HEK293T (cell line): ENCODE results near the gene DHH.

Experiments used
- CTCF ChIA-PET: fragments of 350-600 bp; formaldehyde crosslinking; extraction: SDS; loops from one replicate; lab custom pipeline; 2021; ENCODE audit warnings: antibody characterized with exemption, inconsistent platforms; lab: Yijun Ruan, JAX
- POLR2A ChIA-PET: fragments of 350-600 bp; formaldehyde crosslinking; extraction: SDS; loops from one replicate; lab custom pipeline; 2020; ENCODE audit warnings: antibody characterized with exemption, inconsistent platforms; lab: Yijun Ruan, JAX
- DNase-seq: peaks from one replicate; pipeline ENCODE4 v3.0.0; 2012; ENCODE audit warnings: mixed read lengths; ENCODE audit errors: extremely low spot score
- ARNT ChIP-seq: fragments of 450-650 bp; IDR thresholded peaks from 2 replicates; pipeline ENCODE4 v1.6.1; 2017; ENCODE audit warnings: mild to moderate bottlenecking
- BHLHE40 ChIP-seq: fragments of 450-650 bp; IDR thresholded peaks from 2 replicates; pipeline ENCODE4 v1.6.1; 2016; ENCODE audit warnings: mild to moderate bottlenecking, moderate library complexity, borderline replicate concordance
- CTBP1 ChIP-seq: fragments of 450-650 bp; IDR thresholded peaks from 2 replicates; pipeline ENCODE4 v1.6.1; 2016; ENCODE audit warnings: borderline replicate concordance
- ELF4 ChIP-seq: fragments of 450-650 bp; IDR thresholded peaks from 2 replicates; pipeline ENCODE4 v1.6.1; 2017; ENCODE audit warnings: antibody characterized with exemption
- FOXA1 ChIP-seq: fragments of 450-650 bp; IDR thresholded peaks from 2 replicates; pipeline ENCODE4 v1.6.1; 2016; ENCODE audit warnings: mild to moderate bottlenecking
- FOXK2 ChIP-seq: fragments of 450-650 bp; IDR thresholded peaks from 2 replicates; pipeline ENCODE4 v1.6.1; 2016; ENCODE audit warnings: mild to moderate bottlenecking
- FOXM1 ChIP-seq: fragments of 450-650 bp; IDR thresholded peaks from 2 replicates; pipeline ENCODE4 v1.6.1; 2017; ENCODE audit warnings: mild to moderate bottlenecking, borderline replicate concordance
- HDGF ChIP-seq: fragments of 450-650 bp; IDR thresholded peaks from 2 replicates; pipeline ENCODE4 v1.6.1; 2017; ENCODE audit warnings: antibody characterized with exemption, borderline replicate concordance
- L3MBTL2 ChIP-seq: fragments of 450-650 bp; conservative IDR thresholded peaks from 2 replicates; pipeline ENCODE4 v1.6.1; 2016; ENCODE audit warnings: mild to moderate bottlenecking
- LEF1 ChIP-seq: fragments of 450-650 bp; IDR thresholded peaks from 2 replicates; pipeline ENCODE4 v1.6.1; 2017; ENCODE audit warnings: mild to moderate bottlenecking, borderline replicate concordance
- NFRKB ChIP-seq: fragments of 450-650 bp; IDR thresholded peaks from 2 replicates; pipeline ENCODE4 v1.6.1; 2016; ENCODE audit warnings: mild to moderate bottlenecking, moderate library complexity
- PKNOX1 ChIP-seq: fragments of 450-650 bp; IDR thresholded peaks from 2 replicates; pipeline ENCODE4 v1.6.1; 2016
- SP1 ChIP-seq: fragments of 450-650 bp; IDR thresholded peaks from 2 replicates; pipeline ENCODE4 v1.6.1; 2017
- SUZ12 ChIP-seq: fragments of 450-650 bp; IDR thresholded peaks from 2 replicates; pipeline ENCODE4 v1.6.1; 2016; ENCODE audit warnings: mild to moderate bottlenecking
- TARDBP ChIP-seq: fragments of 450-650 bp; IDR thresholded peaks from 2 replicates; pipeline ENCODE4 v1.6.1; 2016
- ZNF384 ChIP-seq: fragments of 450-650 bp; IDR thresholded peaks from 2 replicates; pipeline ENCODE4 v1.6.1; 2016

DHH gene

GRCh38 chr12:49055978-49056754 is 38.4 kb downstream of the DHH start:
- ChIA-PET CTCF (interaction anchor here (4.0 kb wide), 1 partner anchor 12 kb away, joined by 19 read pairs; no protein-coding TSS in a partner anchor), POLR2A (interaction anchor here (0.9 to 5.2 kb wide), 2 partner anchors 14 to 75 kb away, joined by 3 to 50 read pairs; partner anchors contain the start of genes RHEBL1 and TUBA1B)
- DNase-seq: peak; percentile 74
- TF ChIP-seq PKNOX1 (no peak), TARDBP (no peak), FOXK2 (no peak; the same call in 1 of the 2 replicates), FOXM1 (no peak), HDGF (no peak), BHLHE40 (no peak), L3MBTL2 (no peak), FOXA1 (no peak), SP1 (no peak)

- CTCF ChIA-PET: interaction anchor here (4.0 kb wide), 1 partner anchor 11 kb away, joined by 19 read pairs; no protein-coding TSS in a partner anchor
- TF ChIP-seq NFRKB (no peak), L3MBTL2 (no peak), LEF1 (no peak), FOXA1 (no peak), CTBP1 (no peak), SP1 (no peak), ARNT (no peak), BHLHE40 (no peak)
- POLR2A ChIA-PET: interaction anchor here (0.9 to 5.2 kb wide), 2 partner anchors 15 to 76 kb away, joined by 3 to 50 read pairs; partner anchors contain the start of genes RHEBL1 and TUBA1B
- no peak for DNase-seq
Observed at GRCh38 chr12:49055092-49055491, 39.5 kb downstream of the DHH start.

GRCh38 chr12:49054524-49054923 is 40.1 kb downstream of the DHH start:
- ChIA-PET CTCF (no interaction called here), POLR2A (interaction anchor here (5.2 kb wide), 1 partner anchor 77 kb away, joined by 50 read pairs; the partner anchor contains the start of gene TUBA1B)
- no peak for DNase-seq
- TF ChIP-seq HDGF (no peak), SUZ12 (no peak), TARDBP (no peak), FOXA1 (no peak), CTBP1 (no peak), ELF4 (no peak), SP1 (no peak), ARNT (no peak)

- TF ChIP-seq FOXA1: no peak
- no peak for TF ChIP-seq PKNOX1
- TF ChIP-seq ZNF384: no peak
- TF ChIP-seq FOXK2: no peak
- TF ChIP-seq CTBP1: no peak
- TF ChIP-seq ARNT: no peak
- TF ChIP-seq BHLHE40: no peak
- TF ChIP-seq ELF4: no peak
- no peak for TF ChIP-seq L3MBTL2
- no peak for TF ChIP-seq FOXM1
- no peak for TF ChIP-seq HDGF
- TF ChIP-seq LEF1: no peak
- TF ChIP-seq SP1: no peak
- TF ChIP-seq TARDBP: no peak
- TF ChIP-seq NFRKB: no peak
- TF ChIP-seq SUZ12: no peak
- ChIA-PET CTCF (no interaction called here), POLR2A (interaction anchor here (5.2 kb wide), 1 partner anchor 77 kb away, joined by 50 read pairs; the partner anchor contains the start of gene TUBA1B)
- DNase-seq: no peak
Observed at GRCh38 chr12:49054096-49054495, 40.5 kb downstream of the DHH start.

GRCh38 chr12:49052451-49053208 is 42.0 kb downstream of the DHH start:
- DNase-seq: no peak
- ChIA-PET CTCF (no interaction called here), POLR2A (no interaction called here)
- TF ChIP-seq ARNT: no peak
- no peak for TF ChIP-seq ELF4
- TF ChIP-seq FOXA1: no peak
- no peak for TF ChIP-seq PKNOX1
- no peak for TF ChIP-seq NFRKB
- no peak for TF ChIP-seq ZNF384
- no peak for TF ChIP-seq LEF1
- no peak for TF ChIP-seq SUZ12
- no peak for TF ChIP-seq SP1
- TF ChIP-seq BHLHE40: no peak
- no peak for TF ChIP-seq CTBP1
- no peak for TF ChIP-seq L3MBTL2
